Upper lobe of left lung (tissue), 6 donors: ENCODE measurements around the gene NENF. TPM values are rescaled to one million over a fixed set of nuclear protein-coding genes. Genes with fewer than 3 reads are reported as not detected.
A peak's percentile ranks its signal among the peaks of the same experiment; 100 is the strongest.

ENCODE experiments used
- ATAC-seq, 2 donors: fragments of 200-7000 bp; cut with Tn5 transposase; one replicate each; pipeline ENCODE4 v1.9.1; 2022; ENCODE audit warnings: mild to moderate bottlenecking in 2 of 2, moderate library complexity in 2 of 2; ENCODE audit not compliant: low FRiP score in 2 of 2
- DNase-seq, 2 donors: peaks; one replicate each; pipeline ENCODE4 v3.0.0-alpha.2; 2019 to 2020
- H3K27ac ChIP-seq, 4 donors: fragments of 200-600 bp; sonication (generic); one replicate each; pipeline ENCODE4 v1.5.1; 2016 to 2019
- H3K27me3 ChIP-seq, 4 donors: fragments of 200-600 bp; sonication (generic); one replicate each; pipeline ENCODE4 v1.5.1; 2017 to 2019
- H3K36me3 ChIP-seq, 4 donors: fragments of 200-600 bp; sonication (generic); one replicate each; pipeline ENCODE4 v1.5.1; 2016 to 2019
- H3K4me1 ChIP-seq, 4 donors: fragments of 200-600 bp; sonication (generic); one replicate each; pipeline ENCODE4 v1.5.1; 2018 to 2019
- H3K4me3 ChIP-seq, 4 donors: fragments of 200-600 bp; sonication (generic); one replicate each; pipeline ENCODE4 v1.5.1; 2017 to 2019; ENCODE audit warnings: mild to moderate bottlenecking in 2 of 4, moderate library complexity in 1 of 4
- H3K9me3 ChIP-seq, 4 donors: fragments of 200-600 bp; sonication (generic); one replicate each; pipeline ENCODE4 v1.5.1; 2018 to 2019
- EP300 ChIP-seq, 4 donors: sonication (generic); formaldehyde crosslinking; IDR thresholded peaks; one replicate each; pipeline ENCODE4 v1.5.1; 2017; ENCODE audit warnings: antibody characterized with exemption in 4 of 4, control low read depth in 2 of 4
- POLR2A ChIP-seq, 4 donors: fragments of 450-650 bp; IDR thresholded peaks; one replicate each; pipeline ENCODE4 v1.5.1; 2016 to 2017; ENCODE audit warnings: antibody characterized with exemption in 4 of 4, mild to moderate bottlenecking in 2 of 4
- POLR2AphosphoS5 ChIP-seq, 2 donors: sonication (generic); formaldehyde crosslinking; IDR thresholded peaks; one replicate each; pipeline ENCODE4 v1.5.1; 2017; ENCODE audit warnings: antibody characterized with exemption in 2 of 2
- WGBS, 2 donors: methylation state at CpG; one replicate each; pipeline ENCODE4 v1.1.5; 2017 to 2018; 5-methylcytosine and 5-hydroxymethylcytosine counted together
- total RNA-seq, 6 donors: library from RNA; depleted of rRNA in 4 of 6; stranded (reverse); fragments of >200 nt in 4 of 6; gene quantifications; one replicate each; pipeline versions ENCODE4 v1.1.0 to v1.2.1, GENCODE V29; 2016 to 2021
- TF ChIP-seq, protein P1 (sequence below), 6 experiments: fragments of 450-650 bp in 4 of 6; fragments of 200-600 bp in 2 of 6; sonication (generic) in 2 of 6; IDR thresholded peaks; one replicate each; pipeline ENCODE4 v1.5.1; 2016 to 2019; ENCODE audit warnings: antibody characterized with exemption in 6 of 6
- donor health status: DM: no; HTN: no; CAD: no; lungs with moderate emphysema.
- donor health status: DM: no; HTN: yes; CAD: no; lungs with severe emphysema.

NENF gene
- total RNA-seq, 6 donors from 2014 or later: 21.0 to 67.5 (median 50.1) TPM

DNA sequence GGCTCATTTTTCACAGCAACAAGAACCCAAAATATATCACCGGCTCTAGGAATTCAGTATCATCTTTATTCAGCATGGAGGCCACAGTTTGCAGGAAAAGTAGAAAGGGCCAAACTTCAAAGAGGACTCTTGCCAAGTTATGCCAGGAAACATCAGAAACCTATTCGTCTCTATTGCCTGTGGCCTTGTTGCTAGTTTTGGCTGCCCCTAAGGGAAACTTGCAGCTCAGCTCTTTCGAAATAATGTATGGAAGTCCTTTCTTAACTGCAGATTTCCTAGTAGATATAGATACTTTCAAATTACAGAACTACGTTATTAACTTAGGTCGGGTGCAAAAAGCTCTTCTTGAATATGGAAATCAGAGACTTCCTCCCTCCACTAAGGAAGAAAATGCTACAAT lies 4.2 kb upstream of the NENF start:
- TF ChIP-seq POLR2AphosphoS5 (IDR thresholded peaks at IDR 0.05) (no peak), POLR2A (IDR thresholded peaks at IDR 0.05) (no peak)
- no peak overlapping the region for H3K4me3 ChIP-seq
- H3K9me3 ChIP-seq: no peaks in the 10 kb centered on the region
- ATAC-seq (no peak), DNase-seq (no peak)
- H3K27me3 ChIP-seq: no peaks in the 10 kb centered on the region
- WGBS, 2 donors: 54 to 66% methylated on average over 5 of the region's 5 CpGs
- no peak overlapping the region for H3K27ac ChIP-seq
- H3K4me1 ChIP-seq: peaks cover 8 to 18% (median 15%) of the 10 kb centered on the region in 4 donors
- no peaks in the 10 kb centered on the region for H3K36me3 ChIP-seq

DNA sequence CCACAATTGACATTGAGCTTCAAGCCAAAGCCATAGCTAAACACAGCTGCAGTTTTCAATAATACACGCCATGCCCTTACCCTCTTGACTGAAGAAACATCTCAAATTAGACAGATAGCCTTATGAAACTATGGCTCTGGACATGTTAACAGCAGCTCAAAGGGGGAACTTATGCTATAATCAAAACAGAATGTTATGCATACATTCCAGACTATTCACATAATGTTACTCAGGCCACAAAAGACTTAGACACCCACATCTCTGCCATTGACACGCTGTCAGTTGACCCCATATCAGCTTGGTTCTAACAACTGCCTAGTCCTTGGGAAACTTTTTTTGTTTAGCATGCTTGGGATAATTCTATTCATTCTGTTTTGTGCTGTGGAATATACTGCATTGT lies 2.3 kb upstream of the NENF start:
- Histone ChIP-seq H3K9me3 (no peaks in the 10 kb centered on the region), H3K27me3 (no peaks in the 10 kb centered on the region), H3K27ac (no peak overlapping the region), H3K4me1 (peaks cover 17 to 28% (median 24%) of the 10 kb centered on the region in 4 donors), H3K4me3 (no peak overlapping the region), H3K36me3 (no peaks in the 10 kb centered on the region)
- TF ChIP-seq POLR2AphosphoS5 (IDR thresholded peaks at IDR 0.05): no peak
- no peak for TF ChIP-seq EP300 (IDR thresholded peaks at IDR 0.05)
- TF ChIP-seq, protein P1, sequence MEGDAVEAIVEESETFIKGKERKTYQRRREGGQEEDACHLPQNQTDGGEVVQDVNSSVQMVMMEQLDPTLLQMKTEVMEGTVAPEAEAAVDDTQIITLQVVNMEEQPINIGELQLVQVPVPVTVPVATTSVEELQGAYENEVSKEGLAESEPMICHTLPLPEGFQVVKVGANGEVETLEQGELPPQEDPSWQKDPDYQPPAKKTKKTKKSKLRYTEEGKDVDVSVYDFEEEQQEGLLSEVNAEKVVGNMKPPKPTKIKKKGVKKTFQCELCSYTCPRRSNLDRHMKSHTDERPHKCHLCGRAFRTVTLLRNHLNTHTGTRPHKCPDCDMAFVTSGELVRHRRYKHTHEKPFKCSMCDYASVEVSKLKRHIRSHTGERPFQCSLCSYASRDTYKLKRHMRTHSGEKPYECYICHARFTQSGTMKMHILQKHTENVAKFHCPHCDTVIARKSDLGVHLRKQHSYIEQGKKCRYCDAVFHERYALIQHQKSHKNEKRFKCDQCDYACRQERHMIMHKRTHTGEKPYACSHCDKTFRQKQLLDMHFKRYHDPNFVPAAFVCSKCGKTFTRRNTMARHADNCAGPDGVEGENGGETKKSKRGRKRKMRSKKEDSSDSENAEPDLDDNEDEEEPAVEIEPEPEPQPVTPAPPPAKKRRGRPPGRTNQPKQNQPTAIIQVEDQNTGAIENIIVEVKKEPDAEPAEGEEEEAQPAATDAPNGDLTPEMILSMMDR (IDR thresholded peaks at IDR 0.05): no peak
- TF ChIP-seq POLR2A (IDR thresholded peaks at IDR 0.05): no peak
- ATAC-seq: no peak
- no peak for DNase-seq
- 94 to 100% methylated on average over 2 of the region's 2 CpGs for WGBS, 2 donors

DNA sequence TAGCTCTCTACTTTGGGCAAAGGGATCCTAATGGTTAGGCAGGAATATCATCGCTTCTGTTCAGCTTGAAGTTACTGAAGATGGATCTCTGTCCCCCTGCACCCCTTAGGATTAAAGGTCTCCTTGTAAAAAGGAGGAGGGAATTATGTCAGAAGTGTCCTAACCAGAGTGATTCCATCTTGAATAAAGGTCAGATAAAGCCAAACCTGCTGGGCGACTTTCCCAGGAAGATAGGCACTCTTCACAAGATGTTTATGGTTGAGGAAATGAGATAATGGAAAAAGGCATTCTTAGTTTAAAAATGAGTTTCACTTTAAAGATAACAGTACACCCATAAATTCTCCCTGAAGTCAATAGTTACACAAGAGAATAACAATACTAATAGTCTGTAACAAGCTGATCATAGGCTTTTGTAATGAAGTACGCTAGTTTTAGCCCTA lies 1.7 kb upstream of the NENF start:
- 55 to 62% methylated on average over 3 of the region's 3 CpGs for WGBS, 2 donors
- H3K4me3 ChIP-seq: no peak overlapping the region
- no peak for ATAC-seq

DNA sequence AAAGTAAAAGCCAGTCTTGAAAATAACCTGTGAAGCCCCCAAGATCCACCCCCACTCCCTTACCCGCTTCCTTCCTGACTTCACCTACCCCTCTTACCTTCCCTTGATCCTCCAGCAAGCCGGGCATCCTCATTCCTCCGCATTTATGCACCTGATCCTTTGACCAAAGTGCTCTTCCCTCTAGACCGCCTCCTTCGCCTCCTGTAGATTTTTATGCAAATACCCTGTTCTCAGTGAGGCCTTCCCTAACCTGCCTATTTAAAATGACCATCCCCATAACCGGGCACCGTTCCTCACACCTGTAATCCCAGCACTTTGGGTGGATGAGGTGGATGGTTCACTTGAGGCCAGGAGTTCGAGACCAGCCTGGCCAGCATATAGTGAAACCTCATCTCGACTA lies 1.1 kb upstream of the NENF start:
- TF ChIP-seq POLR2AphosphoS5 (IDR thresholded peaks at IDR 0.05) (no peak), EP300 (IDR thresholded peaks at IDR 0.05) (no peak), POLR2A (IDR thresholded peaks at IDR 0.05) (no peak)
- TF ChIP-seq, protein P1 (IDR thresholded peaks at IDR 0.05): no peak
- no peaks in the 10 kb centered on the region for H3K36me3 ChIP-seq
- no peaks in the 10 kb centered on the region for H3K27me3 ChIP-seq
- H3K4me3 ChIP-seq: no peak overlapping the region
- no peak for DNase-seq
- ATAC-seq: no peak
- peak overlapping the region in 3 of 4 donors; percentile 31 to 86 (median 39) for H3K27ac ChIP-seq
- no peaks in the 10 kb centered on the region for H3K9me3 ChIP-seq
- WGBS, 2 donors: 89 to 91% methylated on average over 9 of the region's 9 CpGs
- H3K4me1 ChIP-seq: peaks cover 17 to 28% (median 24%) of the 10 kb centered on the region in 4 donors

More for the DNA sequence above, 1.7 kb upstream of the NENF start:
- no peak for DNase-seq
- H3K36me3 ChIP-seq: no peaks in the 10 kb centered on the region
- H3K9me3 ChIP-seq: no peaks in the 10 kb centered on the region
- H3K4me1 ChIP-seq: peaks cover 17 to 28% (median 24%) of the 10 kb centered on the region in 4 donors
- no peaks in the 10 kb centered on the region for H3K27me3 ChIP-seq
- TF ChIP-seq POLR2A (IDR thresholded peaks at IDR 0.05) (no peak), EP300 (IDR thresholded peaks at IDR 0.05) (no peak), POLR2AphosphoS5 (IDR thresholded peaks at IDR 0.05) (no peak)
- TF ChIP-seq, protein P1 (IDR thresholded peaks at IDR 0.05): no peak
- H3K27ac ChIP-seq: peak overlapping the region in 3 of 4 donors; percentile 31 to 86 (median 39)

DNA sequence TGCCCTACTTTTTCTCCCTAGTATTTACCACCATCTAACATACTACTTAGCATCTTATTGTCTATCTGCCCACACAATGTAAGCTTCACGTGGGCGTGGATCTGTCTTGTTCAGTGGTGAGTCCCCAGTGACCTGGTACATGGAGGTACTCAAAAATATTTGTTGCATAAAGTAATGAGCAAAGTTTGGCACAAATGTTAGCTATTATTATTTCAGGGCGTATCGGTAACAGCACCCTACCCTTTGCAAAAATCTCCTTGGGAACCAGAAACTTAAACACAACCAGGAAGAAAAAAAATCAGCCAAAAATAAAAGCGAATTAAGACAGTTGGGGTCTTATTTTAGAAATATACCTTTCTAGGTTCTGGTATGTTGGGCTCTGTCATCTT lies 454 bp upstream of the NENF start:
- no peak for ATAC-seq
- H3K4me3 ChIP-seq: peak overlapping the region in 3 of 4 donors; percentile 83 to 98 (median 86)

More for the DNA sequence above, 454 bp upstream of the NENF start:
- DNase-seq: no peak
- peaks cover 17 to 28% (median 24%) of the 10 kb centered on the region in 4 donors for H3K4me1 ChIP-seq
- no peaks in the 10 kb centered on the region for H3K36me3 ChIP-seq
- H3K27me3 ChIP-seq: no peaks in the 10 kb centered on the region
- TF ChIP-seq, protein P1 (IDR thresholded peaks at IDR 0.05): no peak
- TF ChIP-seq POLR2AphosphoS5 (IDR thresholded peaks at IDR 0.05) (no peak), POLR2A (IDR thresholded peaks at IDR 0.05) (no peak), EP300 (IDR thresholded peaks at IDR 0.05) (no peak)
- 24% methylated on average over 5 of the region's 5 CpGs for WGBS, 2 donors
- H3K27ac ChIP-seq: peak overlapping the region; percentile 62 to 88 (median 81)
- no peaks in the 10 kb centered on the region for H3K9me3 ChIP-seq
